HepG2 (cell line): Measurements from ENCODE around the gene RNASE4. TPM values are rescaled to one million over a fixed set of nuclear protein-coding genes. Genes with fewer than 3 reads are reported as not detected.
A peak's percentile ranks its signal among the peaks of the same experiment; 100 is the strongest.

Source experiments
- ATF6 ChIP-seq: sonication (generic); formaldehyde crosslinking; conservative IDR thresholded peaks from 2 replicates; pipeline ENCODE4 v1.4.0; 2020; ENCODE audit warnings: missing genetic modification reagents
- CAMTA2 ChIP-seq: sonication (generic); formaldehyde crosslinking; IDR thresholded peaks from 2 replicates; pipeline ENCODE4 v1.4.0; 2020; ENCODE audit warnings: mild to moderate bottlenecking, missing genetic modification reagents, borderline replicate concordance
- DDIT3 ChIP-seq: sonication (generic); formaldehyde crosslinking; IDR thresholded peaks from 2 replicates; pipeline ENCODE4 v1.4.0; 2020; ENCODE audit warnings: mild to moderate bottlenecking, missing genetic modification reagents
- ELF4 ChIP-seq: sonication (generic); formaldehyde crosslinking; IDR thresholded peaks from 2 replicates; pipeline ENCODE4 v1.5.0; 2020; ENCODE audit warnings: missing genetic modification reagents, mild to moderate bottlenecking, moderate library complexity, borderline replicate concordance
- GRHL1 ChIP-seq: sonication (generic); formaldehyde crosslinking; conservative IDR thresholded peaks from 2 replicates; pipeline ENCODE4 v1.8.0; 2022; ENCODE audit warnings: missing genetic modification reagents
- HOXA3 ChIP-seq: sonication (generic); formaldehyde crosslinking; IDR thresholded peaks from 2 replicates; pipeline ENCODE4 v1.5.0; 2020; ENCODE audit warnings: missing genetic modification reagents
- KDM3A ChIP-seq: IDR thresholded peaks from 2 replicates; pipeline ENCODE4 v1.6.1; 2018; ENCODE audit warnings: low read depth, missing compliant biosample characterization
- MBNL3 ChIP-seq: fragments of 250-450 bp; sonication (Bioruptor Pico); conservative IDR thresholded peaks from 2 replicates; pipeline ENCODE4 v1.8.0; 2022; ENCODE audit warnings: mild to moderate bottlenecking, inconsistent platforms
- PAWR ChIP-seq: sonication (generic); formaldehyde crosslinking; IDR thresholded peaks from 2 replicates; pipeline ENCODE4 v1.4.0; 2020; ENCODE audit warnings: missing genetic modification reagents, mild to moderate bottlenecking, borderline replicate concordance
- SETDB1 ChIP-seq: sonication (generic); formaldehyde crosslinking; IDR thresholded peaks from 2 replicates; pipeline ENCODE4 v1.5.1; 2020; ENCODE audit warnings: missing genetic modification reagents, mild to moderate bottlenecking, borderline replicate concordance
- TBL1XR1 ChIP-seq: fragments of 150-350 bp; IDR thresholded peaks from 2 replicates; pipeline ENCODE4 v1.6.1; 2014; ENCODE audit warnings: borderline replicate concordance, low read length; ENCODE audit not compliant: partially characterized antibody
- ZFP90 ChIP-seq: sonication (generic); formaldehyde crosslinking; IDR thresholded peaks from 2 replicates; pipeline ENCODE4 v1.8.0; 2022; ENCODE audit warnings: missing genetic modification reagents, mild to moderate bottlenecking, inconsistent platforms, borderline replicate concordance
- ZNF232 ChIP-seq: sonication (generic); formaldehyde crosslinking; IDR thresholded peaks from 2 replicates; pipeline ENCODE4 v1.4.0; 2020; ENCODE audit warnings: missing genetic modification reagents, borderline replicate concordance
- ZNF574 ChIP-seq: sonication (generic); formaldehyde crosslinking; IDR thresholded peaks from 2 replicates; pipeline ENCODE4 v1.4.0; 2020; ENCODE audit warnings: missing genetic modification reagents
- ZNF639 ChIP-seq: conservative IDR thresholded peaks from 2 replicates; pipeline ENCODE4 v1.6.1; 2018; ENCODE audit warnings: missing genetic modification reagents
- ZNF737 ChIP-seq: sonication (generic); formaldehyde crosslinking; IDR thresholded peaks from 2 replicates; pipeline ENCODE4 v1.5.0; 2020; ENCODE audit warnings: missing genetic modification reagents, mild to moderate bottlenecking, borderline replicate concordance
- ZNF816 ChIP-seq: sonication (generic); formaldehyde crosslinking; IDR thresholded peaks from 2 replicates; pipeline ENCODE4 v1.8.0; 2022; ENCODE audit warnings: missing genetic modification reagents, mild to moderate bottlenecking, borderline replicate concordance
- ZSCAN5A ChIP-seq: sonication (generic); formaldehyde crosslinking; IDR thresholded peaks from 2 replicates; pipeline ENCODE4 v1.8.0; 2022; ENCODE audit warnings: mild to moderate bottlenecking, missing genetic modification reagents, borderline replicate concordance
- polyA plus RNA-seq, 8 experiments: library from polyadenylated mRNA; depleted of rRNA in 3 of 8; stranded (reverse) in 7 of 8; unstranded in 1 of 8; fragments of >200 nt; fragmentation: Illumina TruSeq in 4 of 8; extraction: Trizol in 4 of 8; gene quantifications; 2 replicates each; pipeline versions ENCODE4 v1.2.1 to v1.2.3, GENCODE V29; 2011 to 2016; ENCODE audit warnings: low read depth in 4 of 8, missing spikeins in 1 of 8, mixed read lengths in 1 of 8; ENCODE audit not compliant: insufficient read depth in 1 of 8
- total RNA-seq, 5 experiments: library from RNA; depleted of rRNA; stranded (reverse); fragments of >200 nt; fragmentation: Illumina TruSeq; extraction: Trizol; gene quantifications; 2 replicates each; pipeline ENCODE4 v1.2.3, GENCODE V29; 2016; ENCODE audit warnings: low read depth in 1 of 5

Gene RNASE4
- total and polyA plus RNA-seq, 2 of the 13 experiments (the other 11 are each of a cell fraction or from before 2014, with no cell fraction given) = 109 to 983 TPM

GRCh38 chr14:20662968-20663732, 21.2 kb upstream of the RNASE4 start (continued):
- TF ChIP-seq KDM3A (CRISPR knock-in tag) = peak; percentile 85
- no peak for TF ChIP-seq ZFP90 (CRISPR knock-in tag)
- peak; percentile 70 for TF ChIP-seq ZNF574 (CRISPR knock-in tag)
- TF ChIP-seq ZNF639 (CRISPR knock-in tag) = 0 out of 2 replicates have a peak, but pooled peaks have one; percentile 39
- TF ChIP-seq ZSCAN5A (CRISPR knock-in tag) = no peak
- no peak for TF ChIP-seq SETDB1 (CRISPR knock-in tag)
- no peak for TF ChIP-seq ZNF737 (CRISPR knock-in tag)
- no peak for TF ChIP-seq PAWR
- no peak for TF ChIP-seq ZNF816 (CRISPR knock-in tag)
- TF ChIP-seq TBL1XR1 = no peak
- no peak for TF ChIP-seq ATF6 (CRISPR knock-in tag)
- TF ChIP-seq ZNF232 = peak; percentile 37; the same call in 1 of the 2 replicates
- no peak for TF ChIP-seq DDIT3
- TF ChIP-seq GRHL1 = no peak
- TF ChIP-seq CAMTA2 = no peak
- TF ChIP-seq ELF4 (CRISPR knock-in tag) = no peak
- TF ChIP-seq MBNL3 (CRISPR knock-in tag) = no peak
- peak; percentile 77 for TF ChIP-seq HOXA3 (CRISPR knock-in tag)
